ENCODE measurements around the gene HSPD1. TPM values are rescaled to one million over a fixed set of nuclear protein-coding genes. Genes with fewer than 3 reads are reported as not detected.

The HSPD1 gene
- total and polyA plus RNA-seq, 2 of the 13 experiments (the other 11 are each of a cell fraction or from before 2014, with no cell fraction given), result 685 to 2,610 TPM

DNA sequence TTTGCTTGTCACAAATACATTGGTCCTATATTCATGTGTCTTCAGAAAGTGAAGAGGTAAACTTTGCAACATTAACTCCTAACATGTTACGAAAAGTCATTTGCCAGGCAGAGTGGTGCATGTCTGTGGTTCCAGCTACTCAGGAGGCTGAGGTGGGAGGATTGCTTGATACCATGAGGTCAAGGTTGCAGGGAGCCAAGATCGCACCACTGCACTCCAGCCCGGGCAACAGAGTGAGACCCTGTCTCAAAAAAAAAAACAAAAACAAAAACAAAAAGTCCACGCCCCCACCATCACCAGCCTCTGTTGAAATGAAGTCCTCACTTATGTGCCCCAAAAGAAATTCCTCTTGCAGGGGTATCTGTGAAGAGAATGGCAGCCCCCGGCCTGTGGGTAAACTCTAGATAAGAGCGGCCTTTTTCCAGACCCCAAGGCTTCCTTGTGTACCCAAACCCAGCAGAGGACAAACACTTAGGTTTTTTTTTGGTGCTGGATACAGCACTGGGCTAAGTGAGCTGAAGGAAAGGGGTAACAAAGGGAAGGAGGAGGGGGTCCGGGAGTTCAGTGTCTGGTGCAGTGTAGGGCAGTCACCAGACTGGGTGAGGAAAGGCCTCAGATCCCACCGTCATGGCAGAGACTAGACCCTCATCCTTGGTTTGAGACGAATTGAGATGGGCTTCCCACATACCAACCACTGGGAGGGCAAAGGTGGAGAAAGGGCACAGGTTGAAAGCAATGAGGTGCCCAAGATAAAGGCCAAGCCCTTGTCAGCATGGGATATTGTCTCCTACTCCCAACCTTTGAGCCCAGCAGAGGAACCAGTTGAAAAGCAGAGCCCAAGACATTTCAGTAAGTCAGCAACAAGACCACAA lies 19.2 kb downstream of the HSPD1 start (continued):
- TF ChIP-seq, protein P1, sequence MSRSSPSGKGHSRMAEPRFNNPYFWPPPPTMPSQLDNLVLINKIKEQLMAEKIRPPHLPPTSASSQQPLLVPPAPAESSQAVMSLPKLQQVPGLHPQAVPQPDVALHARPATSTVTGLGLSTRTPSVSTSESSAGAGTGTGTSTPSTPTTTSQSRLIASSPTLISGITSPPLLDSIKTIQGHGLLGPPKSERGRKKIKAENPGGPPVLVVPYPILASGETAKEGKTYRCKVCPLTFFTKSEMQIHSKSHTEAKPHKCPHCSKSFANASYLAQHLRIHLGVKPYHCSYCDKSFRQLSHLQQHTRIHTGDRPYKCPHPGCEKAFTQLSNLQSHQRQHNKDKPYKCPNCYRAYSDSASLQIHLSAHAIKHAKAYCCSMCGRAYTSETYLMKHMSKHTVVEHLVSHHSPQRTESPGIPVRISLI (CRISPR knock-in tag; IDR thresholded peaks at IDR 0.05; ENCODE audit: borderline replicate concordance), result no peak
- TF ChIP-seq ZNF781 (CRISPR knock-in tag; IDR thresholded peaks at IDR 0.05; ENCODE audit: borderline replicate concordance, not compliant biosample characterization), result no peak
- no peak for TF ChIP-seq ELF4 (CRISPR knock-in tag; IDR thresholded peaks at IDR 0.05; ENCODE audit: borderline replicate concordance)
- TF ChIP-seq, protein P2, sequence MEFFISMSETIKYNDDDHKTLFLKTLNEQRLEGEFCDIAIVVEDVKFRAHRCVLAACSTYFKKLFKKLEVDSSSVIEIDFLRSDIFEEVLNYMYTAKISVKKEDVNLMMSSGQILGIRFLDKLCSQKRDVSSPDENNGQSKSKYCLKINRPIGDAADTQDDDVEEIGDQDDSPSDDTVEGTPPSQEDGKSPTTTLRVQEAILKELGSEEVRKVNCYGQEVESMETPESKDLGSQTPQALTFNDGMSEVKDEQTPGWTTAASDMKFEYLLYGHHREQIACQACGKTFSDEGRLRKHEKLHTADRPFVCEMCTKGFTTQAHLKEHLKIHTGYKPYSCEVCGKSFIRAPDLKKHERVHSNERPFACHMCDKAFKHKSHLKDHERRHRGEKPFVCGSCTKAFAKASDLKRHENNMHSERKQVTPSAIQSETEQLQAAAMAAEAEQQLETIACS (CRISPR knock-in tag; IDR thresholded peaks at IDR 0.05), result no peak
- no peak for TF ChIP-seq ZNF546 (CRISPR knock-in tag; conservative IDR thresholded peaks at IDR 0.05)
- TF ChIP-seq KLF16 (CRISPR knock-in tag; IDR thresholded peaks at IDR 0.05), result no peak
- TF ChIP-seq, protein P3, sequence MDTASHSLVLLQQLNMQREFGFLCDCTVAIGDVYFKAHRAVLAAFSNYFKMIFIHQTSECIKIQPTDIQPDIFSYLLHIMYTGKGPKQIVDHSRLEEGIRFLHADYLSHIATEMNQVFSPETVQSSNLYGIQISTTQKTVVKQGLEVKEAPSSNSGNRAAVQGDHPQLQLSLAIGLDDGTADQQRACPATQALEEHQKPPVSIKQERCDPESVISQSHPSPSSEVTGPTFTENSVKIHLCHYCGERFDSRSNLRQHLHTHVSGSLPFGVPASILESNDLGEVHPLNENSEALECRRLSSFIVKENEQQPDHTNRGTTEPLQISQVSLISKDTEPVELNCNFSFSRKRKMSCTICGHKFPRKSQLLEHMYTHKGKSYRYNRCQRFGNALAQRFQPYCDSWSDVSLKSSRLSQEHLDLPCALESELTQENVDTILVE (CRISPR knock-in tag; IDR thresholded peaks at IDR 0.05), result no peak
- TF ChIP-seq NCOA5 (CRISPR knock-in tag; IDR thresholded peaks at IDR 0.05), result no peak
- TF ChIP-seq, protein P4, sequence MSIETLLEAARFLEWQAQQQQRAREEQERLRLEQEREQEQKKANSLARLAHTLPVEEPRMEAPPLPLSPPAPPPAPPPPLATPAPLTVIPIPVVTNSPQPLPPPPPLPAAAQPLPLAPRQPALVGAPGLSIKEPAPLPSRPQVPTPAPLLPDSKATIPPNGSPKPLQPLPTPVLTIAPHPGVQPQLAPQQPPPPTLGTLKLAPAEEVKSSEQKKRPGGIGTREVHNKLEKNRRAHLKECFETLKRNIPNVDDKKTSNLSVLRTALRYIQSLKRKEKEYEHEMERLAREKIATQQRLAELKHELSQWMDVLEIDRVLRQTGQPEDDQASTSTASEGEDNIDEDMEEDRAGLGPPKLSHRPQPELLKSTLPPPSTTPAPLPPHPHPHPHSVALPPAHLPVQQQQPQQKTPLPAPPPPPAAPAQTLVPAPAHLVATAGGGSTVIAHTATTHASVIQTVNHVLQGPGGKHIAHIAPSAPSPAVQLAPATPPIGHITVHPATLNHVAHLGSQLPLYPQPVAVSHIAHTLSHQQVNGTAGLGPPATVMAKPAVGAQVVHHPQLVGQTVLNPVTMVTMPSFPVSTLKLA (IDR thresholded peaks at IDR 0.05), result no peak
- TF ChIP-seq ZSCAN25 (CRISPR knock-in tag; IDR thresholded peaks at IDR 0.05), result no peak; the same call in 1 of the 2 replicates
- peak; percentile 30; the same call in 1 of the 2 replicates for TF ChIP-seq CCDC6 (CRISPR knock-in tag; IDR thresholded peaks at IDR 0.05)
- no peak for TF ChIP-seq TMF1 (CRISPR knock-in tag; IDR thresholded peaks at IDR 0.05; ENCODE audit: low read depth)
- TF ChIP-seq, protein P5, sequence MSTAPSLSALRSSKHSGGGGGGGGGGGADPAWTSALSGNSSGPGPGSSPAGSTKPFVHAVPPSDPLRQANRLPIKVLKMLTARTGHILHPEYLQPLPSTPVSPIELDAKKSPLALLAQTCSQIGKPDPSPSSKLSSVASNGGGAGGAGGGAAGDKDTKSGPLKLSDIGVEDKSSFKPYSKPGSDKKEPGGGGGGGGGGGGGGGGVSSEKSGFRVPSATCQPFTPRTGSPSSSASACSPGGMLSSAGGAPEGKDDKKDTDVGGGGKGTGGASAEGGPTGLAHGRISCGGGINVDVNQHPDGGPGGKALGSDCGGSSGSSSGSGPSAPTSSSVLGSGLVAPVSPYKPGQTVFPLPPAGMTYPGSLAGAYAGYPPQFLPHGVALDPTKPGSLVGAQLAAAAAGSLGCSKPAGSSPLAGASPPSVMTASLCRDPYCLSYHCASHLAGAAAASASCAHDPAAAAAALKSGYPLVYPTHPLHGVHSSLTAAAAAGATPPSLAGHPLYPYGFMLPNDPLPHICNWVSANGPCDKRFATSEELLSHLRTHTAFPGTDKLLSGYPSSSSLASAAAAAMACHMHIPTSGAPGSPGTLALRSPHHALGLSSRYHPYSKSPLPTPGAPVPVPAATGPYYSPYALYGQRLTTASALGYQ (CRISPR knock-in tag; IDR thresholded peaks at IDR 0.05), result no peak
- no peak for TF ChIP-seq NFATC3 (CRISPR knock-in tag; IDR thresholded peaks at IDR 0.05)
- TF ChIP-seq, protein P6, sequence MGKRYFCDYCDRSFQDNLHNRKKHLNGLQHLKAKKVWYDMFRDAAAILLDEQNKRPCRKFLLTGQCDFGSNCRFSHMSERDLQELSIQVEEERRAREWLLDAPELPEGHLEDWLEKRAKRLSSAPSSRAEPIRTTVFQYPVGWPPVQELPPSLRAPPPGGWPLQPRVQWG (CRISPR knock-in tag; IDR thresholded peaks at IDR 0.05; ENCODE audit: borderline replicate concordance, low read depth), result no peak
- TF ChIP-seq, protein P7, sequence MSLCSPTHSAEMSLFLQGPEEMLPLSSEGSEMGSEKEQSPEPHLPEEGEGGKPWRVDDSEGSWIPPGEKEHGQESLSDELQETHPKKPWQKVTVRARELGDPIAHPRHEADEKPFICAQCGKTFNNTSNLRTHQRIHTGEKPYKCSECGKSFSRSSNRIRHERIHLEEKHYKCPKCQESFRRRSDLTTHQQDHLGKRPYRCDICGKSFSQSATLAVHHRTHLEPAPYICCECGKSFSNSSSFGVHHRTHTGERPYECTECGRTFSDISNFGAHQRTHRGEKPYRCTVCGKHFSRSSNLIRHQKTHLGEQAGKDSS (CRISPR knock-in tag; IDR thresholded peaks at IDR 0.05; ENCODE audit: borderline replicate concordance, low read depth), result no peak
- TF ChIP-seq HNF4A (CRISPR knock-in tag; IDR thresholded peaks at IDR 0.05), result 0 out of 2 replicates have a peak, but pooled peaks have one; percentile 20
- TF ChIP-seq ZNF850 (CRISPR knock-in tag; conservative IDR thresholded peaks at IDR 0.05), result no peak
